BE2C (cell line): ENCODE results near the gene LRFN4.

Experiments
- DNase-seq: peaks from one replicate; pipeline ENCODE4 v3.0.0-alpha.2; 2020
- H3K27me3 ChIP-seq: fragments of 250-450 bp; sonication (Bioruptor Pico); 2 replicates; pipeline ENCODE4 v1.5.1; 2020; ENCODE audit warnings: mild to moderate bottlenecking
- H3K36me3 ChIP-seq: fragments of 250-450 bp; sonication (Bioruptor Pico); 2 replicates; pipeline ENCODE4 v1.5.1; 2020; ENCODE audit warnings: mild to moderate bottlenecking
- H3K4me1 ChIP-seq: fragments of 250-450 bp; sonication (Bioruptor Pico); 2 replicates; pipeline ENCODE4 v1.5.1; 2020
- H3K4me3 ChIP-seq: 2 replicates; pipeline ENCODE4 v1.5.1; 2011; ENCODE audit warnings: low read depth, low read length
- H3K9me3 ChIP-seq: fragments of 250-450 bp; sonication (Bioruptor Pico); 2 replicates; pipeline ENCODE4 v1.5.1; 2020
- CTCF ChIP-seq: IDR thresholded peaks from 2 replicates; pipeline ENCODE4 v1.5.1; 2012; ENCODE audit warnings: mild to moderate bottlenecking, low read depth, low read length

Gene LRFN4

GRCh38 chr11:66870131-66870530, 13.3 kb downstream of the LRFN4 start:
- Histone ChIP-seq H3K27me3 (no peaks in the 10 kb centered on the region), H3K4me3 (no peak overlapping the region), H3K4me1 (no peaks in the 10 kb centered on the region), H3K9me3 (no peaks in the 10 kb centered on the region), H3K36me3 (peaks cover 20% of the 10 kb centered on the region)
- no peak for TF ChIP-seq CTCF
- DNase-seq, result no peak

- Histone ChIP-seq H3K36me3 (peaks cover 20% of the 10 kb centered on the region), H3K4me1 (no peaks in the 10 kb centered on the region), H3K9me3 (no peaks in the 10 kb centered on the region), H3K4me3 (no peak overlapping the region), H3K27me3 (no peaks in the 10 kb centered on the region)
- no peak for TF ChIP-seq CTCF
- DNase-seq, result no peak
Observed at GRCh38 chr11:66870616-66871520, 14.0 kb downstream of the LRFN4 start.

- Histone ChIP-seq H3K4me3 (no peak overlapping the region), H3K9me3 (no peaks in the 10 kb centered on the region), H3K36me3 (peaks cover 20% of the 10 kb centered on the region), H3K27me3 (no peaks in the 10 kb centered on the region), H3K4me1 (no peaks in the 10 kb centered on the region)
- TF ChIP-seq CTCF, result no peak
- DNase-seq, result no peak
Observed at GRCh38 chr11:66871521-66871901, 14.6 kb downstream of the LRFN4 start.

GRCh38 chr11:66874232-66874631, 17.4 kb downstream of the LRFN4 start:
- DNase-seq, result no peak
- no peaks in the 10 kb centered on the region for H3K4me1 ChIP-seq
- no peaks in the 10 kb centered on the region for H3K9me3 ChIP-seq
- H3K4me3 ChIP-seq, result no peak overlapping the region
- peaks cover 18% of the 10 kb centered on the region for H3K36me3 ChIP-seq
- no peak for TF ChIP-seq CTCF
- H3K27me3 ChIP-seq, result no peaks in the 10 kb centered on the region

- Histone ChIP-seq H3K9me3 (no peaks in the 10 kb centered on the region), H3K36me3 (peaks cover 8% of the 10 kb centered on the region), H3K27me3 (no peaks in the 10 kb centered on the region), H3K4me1 (peaks cover under 1% of the 10 kb centered on the region; the same call in 1 of the 2 replicates), H3K4me3 (no peak overlapping the region)
- DNase-seq, result no peak
- TF ChIP-seq CTCF, result no peak
Observed at GRCh38 chr11:66875378-66875777, 18.5 kb downstream of the LRFN4 start.
